DLD1 (cell line): ENCODE data around the gene SLC35F4.
"Not testable (repeated sequence)": the region's sequence is repeated elsewhere in the genome, so short reads cannot be mapped to it uniquely, and the experiment has no call there.

Experiments
- in situ Hi-C: cut with HindIII; loops from 2 replicates; pipeline ENCODE4 v1.10.0; 2017; ENCODE audit warnings: low sequenced_read_pairs

The SLC35F4 gene

DNA sequence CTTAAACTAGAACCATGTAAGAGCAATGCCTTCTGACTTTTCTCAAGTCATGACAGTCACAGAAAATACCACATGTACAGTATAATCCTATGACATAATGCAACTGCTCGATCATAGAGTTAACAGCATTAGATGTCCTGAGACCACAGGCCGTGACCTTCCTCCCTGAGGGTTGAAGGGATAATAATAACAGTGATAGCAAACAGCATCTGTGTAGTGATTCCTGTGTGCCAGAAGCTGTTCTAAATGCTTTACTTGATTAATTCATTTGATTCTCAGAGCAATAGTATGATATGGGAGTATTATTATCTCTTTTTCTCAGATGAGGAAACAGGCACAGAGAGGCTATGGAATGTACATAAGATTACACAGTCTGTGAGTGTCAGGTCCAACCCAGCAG, 53.2 kb downstream of the SLC35F4 start:
- in situ Hi-C loops: no loop called here

DNA sequence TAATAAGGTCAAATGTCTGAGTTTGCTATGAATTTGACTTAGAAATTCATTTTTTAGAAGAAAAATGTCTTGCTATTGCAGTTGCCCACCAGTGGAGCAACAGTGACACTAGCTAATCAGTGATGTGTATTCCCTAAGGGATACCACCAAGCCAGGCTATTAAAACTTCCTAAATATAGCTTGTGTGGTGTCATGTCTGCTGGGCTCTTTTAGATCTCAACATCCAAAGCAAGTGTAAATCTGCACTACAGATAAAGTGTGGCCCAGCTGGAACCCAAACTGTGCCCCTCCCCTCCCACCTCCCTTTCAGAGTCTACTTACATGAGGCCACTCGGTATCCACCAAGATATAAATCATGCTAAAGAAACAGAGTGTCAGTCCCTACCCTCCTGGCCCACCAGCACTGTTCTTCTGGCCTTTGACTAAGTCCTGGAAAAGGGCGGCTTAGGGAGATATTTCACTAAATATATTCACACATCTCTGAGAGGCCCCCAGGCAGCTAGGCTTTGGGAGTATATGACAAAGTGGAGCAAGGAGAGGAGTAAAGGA, 53.8 kb downstream of the SLC35F4 start:
- in situ Hi-C loops: no loop called here

DNA sequence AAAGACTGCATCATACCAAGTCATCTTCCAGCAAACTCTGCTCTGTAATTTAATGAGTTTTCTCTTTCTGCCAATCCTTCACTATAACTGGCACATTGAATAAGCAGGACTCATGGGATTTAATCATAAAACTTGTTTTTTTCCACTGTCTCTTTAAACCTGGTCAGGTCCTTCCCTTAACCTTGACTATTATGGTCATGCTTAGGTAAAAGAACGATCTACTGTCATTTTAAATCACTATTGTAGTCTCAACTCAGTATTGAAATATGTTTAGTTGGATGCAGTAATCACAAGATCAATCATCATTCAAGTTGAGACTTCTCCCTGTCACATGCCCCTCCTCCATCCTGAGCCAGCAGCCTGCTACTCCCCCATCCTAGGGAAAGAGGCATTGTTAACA, 56.1 kb downstream of the SLC35F4 start:
- in situ Hi-C loops: no loop called here

DNA sequence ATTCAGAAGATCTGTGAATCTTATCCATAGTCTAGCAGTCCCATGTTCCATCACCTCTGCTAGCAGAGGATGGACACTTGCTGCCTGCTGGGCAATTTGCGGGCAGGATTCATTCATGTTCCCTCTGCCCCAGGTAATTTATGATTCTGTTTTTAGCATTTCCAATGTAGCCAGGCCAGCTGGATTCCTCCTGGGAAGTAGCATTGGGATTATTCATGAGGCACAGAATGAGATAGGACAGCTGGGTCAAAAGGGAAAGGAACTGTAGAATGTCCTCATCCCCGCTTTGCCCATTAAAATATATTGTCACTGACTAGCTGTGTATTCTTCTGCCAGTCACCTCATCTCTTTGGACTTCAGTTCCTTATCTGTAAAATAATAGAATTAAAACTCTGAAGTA, 68.7 kb downstream of the SLC35F4 start:
- in situ Hi-C loops: no loop called here

DNA sequence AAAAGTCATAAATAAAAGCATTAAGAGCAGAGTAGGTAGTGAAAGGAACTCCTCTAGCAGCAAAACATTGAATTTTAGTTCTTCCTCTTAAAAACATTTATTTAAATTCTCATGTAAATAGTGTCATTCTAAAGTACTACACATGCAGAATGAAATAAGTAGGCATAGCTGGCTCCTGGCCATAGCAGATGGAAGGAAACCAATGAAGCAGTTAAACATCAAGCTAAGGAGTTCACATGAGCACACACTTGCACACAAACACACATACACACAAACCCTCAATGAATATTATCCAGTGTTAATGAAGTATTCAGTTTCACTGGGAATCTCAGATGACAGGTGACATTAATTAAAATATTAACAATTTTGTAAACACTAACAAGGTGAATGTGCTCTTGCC, 69.3 kb downstream of the SLC35F4 start:
- in situ Hi-C loops: no loop called here

DNA sequence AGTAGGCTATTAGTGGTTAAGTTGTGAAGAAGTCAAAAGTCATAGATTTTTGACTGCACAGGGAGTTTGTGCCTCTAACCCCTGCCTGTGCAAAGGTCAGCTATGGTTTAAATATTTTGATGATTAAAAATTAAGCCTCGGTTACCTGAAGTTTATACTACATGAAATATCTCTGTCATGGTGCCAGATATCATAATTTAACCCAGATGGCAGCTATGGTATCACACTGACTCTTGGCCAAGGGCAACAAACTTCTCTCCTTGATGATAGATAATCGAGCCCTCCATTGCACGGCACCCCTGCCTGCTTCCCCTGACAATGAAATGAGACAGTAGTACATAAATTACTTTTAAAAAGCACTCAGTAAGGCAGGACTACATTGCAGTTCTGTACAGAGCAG, 80.8 kb downstream of the SLC35F4 start:
- in situ Hi-C loops: no loop called here

DNA sequence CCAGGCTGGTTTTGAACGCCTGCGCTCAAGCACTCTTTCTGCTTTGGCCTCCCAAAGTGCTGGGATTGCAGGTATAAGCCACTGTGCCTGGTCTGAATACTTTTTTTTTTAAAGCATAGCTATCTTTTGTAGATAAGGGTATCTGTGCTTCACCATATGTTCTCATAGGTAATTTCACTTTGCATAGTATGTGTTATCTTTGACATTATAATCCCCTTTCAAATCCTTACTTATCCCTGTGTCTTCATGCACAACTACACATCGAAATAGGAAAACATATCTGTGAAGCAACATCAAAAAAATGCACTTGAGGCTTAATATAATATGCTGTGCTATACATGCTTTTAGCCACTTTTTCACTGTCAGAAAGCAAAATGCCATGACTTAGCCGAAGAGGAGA, 94.1 kb downstream of the SLC35F4 start:
- in situ Hi-C loops: no loop called here

DNA sequence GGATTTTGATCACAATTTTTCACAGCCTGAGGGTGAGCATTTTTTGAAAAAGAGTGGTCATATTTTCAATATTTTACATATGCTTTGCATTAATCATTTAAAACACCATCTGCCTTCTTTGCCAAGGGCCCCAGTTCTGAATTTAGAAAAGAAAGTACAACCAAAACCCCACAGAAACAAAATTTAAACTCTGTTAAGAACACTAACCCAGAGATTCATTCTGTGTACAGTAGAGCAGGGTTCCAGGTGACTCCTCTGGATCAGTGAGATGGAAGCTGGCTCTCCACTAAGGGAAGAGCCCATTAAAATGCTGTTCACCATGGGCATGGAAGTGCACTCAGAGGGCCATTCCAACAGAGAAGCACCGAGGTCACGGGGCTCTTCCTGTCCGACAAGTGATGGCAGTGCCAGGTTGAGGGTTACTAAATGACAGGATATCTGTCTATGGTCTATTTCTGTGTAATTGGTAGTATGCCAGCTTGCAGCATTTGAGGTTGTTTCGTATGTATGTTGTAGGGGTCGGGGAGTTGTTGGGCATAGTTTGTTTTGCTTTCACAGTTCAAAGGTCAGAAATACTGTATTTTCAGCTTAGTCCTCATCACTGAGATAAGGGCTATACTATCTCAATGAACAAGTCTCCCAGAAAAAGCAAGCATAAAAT, 95.9 kb downstream of the SLC35F4 start:
- in situ Hi-C loops: no loop called here

DNA sequence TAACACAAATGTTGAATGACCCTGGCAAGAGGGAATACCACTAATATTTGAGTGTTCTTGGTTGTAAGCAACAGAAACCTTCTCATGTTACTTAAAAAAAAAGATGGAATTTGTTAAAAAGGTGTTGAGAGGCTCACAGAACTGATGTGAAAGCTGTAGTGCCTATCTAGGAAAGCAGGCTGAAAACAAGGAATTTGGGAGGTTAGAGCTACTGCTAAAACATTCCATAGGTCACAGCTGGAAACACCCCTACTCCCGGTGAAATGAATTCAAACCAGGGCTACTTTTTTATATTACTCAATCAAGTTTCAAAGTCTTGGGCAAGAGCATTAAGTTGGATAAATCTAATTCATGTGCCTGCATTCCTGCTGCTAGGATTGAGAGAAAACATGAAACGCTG, 104.1 kb downstream of the SLC35F4 start:
- in situ Hi-C loops: no loop called here

DNA sequence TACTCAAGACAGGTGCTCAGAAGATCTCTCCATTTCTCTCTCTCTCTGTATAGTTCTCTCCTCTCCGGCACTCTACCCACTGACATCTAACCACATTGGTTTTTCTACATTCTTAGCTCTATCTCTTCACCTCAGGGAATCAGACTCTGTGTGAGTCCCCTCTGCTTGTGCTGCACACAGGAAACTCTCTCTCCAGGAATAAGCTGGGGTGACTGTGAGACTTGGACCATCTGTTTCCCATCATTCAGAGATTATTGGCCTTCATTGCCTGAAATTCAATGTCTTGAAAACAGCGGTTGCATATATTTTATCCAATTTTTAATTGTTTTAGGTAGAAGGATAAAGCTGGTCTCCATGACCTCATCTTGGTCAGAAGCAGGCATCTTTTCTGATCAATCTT, 105.0 kb downstream of the SLC35F4 start:
- in situ Hi-C loops: no loop called here

DNA sequence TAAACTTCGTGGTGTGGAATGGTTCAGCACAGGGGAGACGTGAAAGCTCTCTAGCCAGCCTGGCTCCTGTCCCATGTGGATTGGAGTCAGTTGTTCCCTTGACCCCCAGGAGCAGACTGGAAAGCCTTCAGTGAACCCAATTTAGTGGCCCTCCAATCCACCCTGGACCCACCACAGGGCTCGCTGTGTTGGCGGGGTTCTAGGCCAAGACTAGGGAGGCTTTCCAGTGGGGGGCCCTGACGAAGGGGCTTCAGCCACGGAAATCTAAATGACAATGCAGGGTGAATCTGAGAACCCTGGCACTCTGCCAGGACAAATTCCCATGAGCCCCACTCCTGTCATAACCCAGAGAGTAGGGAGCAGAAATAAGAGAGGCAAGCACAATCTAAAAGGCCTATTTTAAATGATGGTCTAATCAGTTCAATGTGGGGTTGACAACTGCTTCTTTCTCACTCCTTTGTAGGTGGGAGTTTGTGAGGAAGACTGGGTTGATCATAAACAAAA, 110.8 kb downstream of the SLC35F4 start:
- in situ Hi-C loops: no loop called here

DNA sequence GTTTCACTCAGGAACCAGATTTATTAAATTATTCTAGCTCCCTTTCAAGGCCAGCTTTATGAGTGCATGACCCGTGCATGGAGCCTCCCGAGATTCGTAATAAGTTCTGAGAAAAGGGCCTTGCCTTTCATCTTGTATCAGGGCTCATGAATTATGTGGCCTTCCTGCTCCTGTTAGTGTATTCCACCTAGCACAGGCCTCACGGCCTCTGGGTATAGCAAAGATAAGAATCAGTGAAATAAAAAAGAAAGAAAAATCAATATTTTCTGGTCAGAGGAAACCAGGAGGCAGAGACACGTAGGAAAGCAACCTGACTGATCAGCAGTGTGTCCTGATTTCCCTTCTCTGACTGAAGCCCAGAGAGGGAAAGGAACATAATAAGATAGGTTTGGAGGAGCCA, 111.4 kb downstream of the SLC35F4 start:
- in situ Hi-C loops: no loop called here

DNA sequence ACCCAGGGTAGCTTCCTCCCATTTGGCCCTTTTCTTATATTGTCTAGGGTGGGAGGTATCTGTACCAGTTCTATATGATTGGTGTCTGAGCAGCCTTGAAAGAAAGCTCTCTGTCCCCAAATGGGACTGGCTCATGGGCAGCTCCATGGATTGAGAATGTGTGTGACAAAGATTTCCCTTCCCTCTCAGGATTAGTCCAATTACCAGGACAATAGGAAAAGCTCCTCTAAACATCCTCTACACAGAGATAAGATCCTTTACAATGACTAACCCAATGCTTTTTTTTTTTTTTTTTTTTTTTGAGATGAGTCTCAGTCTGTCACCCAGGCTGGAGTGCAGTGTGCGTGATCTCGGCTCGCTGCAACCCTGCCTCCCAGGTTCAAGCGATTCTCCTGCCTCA, 112.1 kb downstream of the SLC35F4 start:
- in situ Hi-C loops: no loop called here

DNA sequence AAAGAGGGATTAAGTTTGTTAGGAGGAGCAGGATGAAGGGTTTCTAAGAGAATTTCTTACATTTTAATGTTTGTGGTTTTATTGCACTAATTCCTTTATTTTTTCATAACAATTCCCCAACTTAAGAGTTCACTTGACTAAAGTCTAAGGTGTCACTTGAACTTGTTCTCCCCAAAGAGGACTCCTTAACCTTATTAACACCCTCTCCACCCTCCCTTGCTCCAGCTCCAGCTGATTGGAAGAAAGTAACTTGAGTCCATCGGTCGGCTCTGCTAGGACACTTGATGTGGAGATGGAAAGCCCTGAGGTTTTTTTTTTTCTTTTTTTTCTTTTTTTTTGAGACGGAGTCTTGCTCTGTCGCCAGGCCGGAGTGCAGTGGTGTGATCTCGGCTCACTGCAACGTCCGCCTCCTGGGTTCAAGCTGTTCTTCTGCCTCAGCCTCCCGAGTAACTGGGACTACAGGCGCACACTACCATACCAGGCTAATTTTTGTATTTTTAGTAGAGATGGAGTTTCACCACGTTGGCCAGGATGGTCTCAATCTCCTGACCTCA, 113.7 kb downstream of the SLC35F4 start:
- in situ Hi-C loops: not testable (repeated sequence)

DNA sequence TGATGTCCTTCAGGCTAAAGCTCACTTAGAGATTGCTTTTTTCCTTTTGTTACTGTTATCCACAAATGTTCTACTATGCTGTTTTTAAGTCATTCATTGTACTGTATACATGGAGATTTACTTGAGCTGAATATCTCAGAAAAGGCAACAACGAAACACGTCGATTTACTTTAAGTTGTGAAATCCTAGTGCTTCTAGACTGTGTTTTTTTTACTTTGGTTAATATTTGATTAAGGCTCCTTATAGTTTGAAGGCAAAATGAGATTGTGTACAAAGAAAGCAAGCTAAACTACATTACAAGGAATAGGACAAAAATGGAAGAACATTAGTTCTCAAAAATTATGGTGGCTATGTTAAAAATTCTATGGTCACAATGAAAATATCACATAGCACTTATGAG, 114.5 kb downstream of the SLC35F4 start:
- in situ Hi-C loops: no loop called here

DNA sequence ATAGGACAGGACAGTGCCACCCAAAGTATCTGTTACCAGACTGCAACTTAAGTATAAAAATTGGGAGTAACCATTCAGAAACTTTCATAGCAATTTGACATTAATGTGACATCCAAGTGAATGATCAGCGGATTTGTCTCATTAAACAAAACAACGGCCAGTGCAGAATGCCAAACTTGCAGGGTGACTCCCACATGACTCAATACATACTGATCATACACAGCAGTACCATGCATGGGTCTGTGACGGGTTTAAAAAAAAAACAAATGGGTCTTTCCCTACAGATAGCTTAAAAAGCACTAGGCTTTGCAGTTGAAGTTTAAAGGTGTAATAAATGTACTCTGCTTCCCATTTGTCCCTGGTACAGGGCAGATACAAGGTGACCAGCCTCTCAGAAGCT, 116.6 kb downstream of the SLC35F4 start:
- in situ Hi-C loops: no loop called here

DNA sequence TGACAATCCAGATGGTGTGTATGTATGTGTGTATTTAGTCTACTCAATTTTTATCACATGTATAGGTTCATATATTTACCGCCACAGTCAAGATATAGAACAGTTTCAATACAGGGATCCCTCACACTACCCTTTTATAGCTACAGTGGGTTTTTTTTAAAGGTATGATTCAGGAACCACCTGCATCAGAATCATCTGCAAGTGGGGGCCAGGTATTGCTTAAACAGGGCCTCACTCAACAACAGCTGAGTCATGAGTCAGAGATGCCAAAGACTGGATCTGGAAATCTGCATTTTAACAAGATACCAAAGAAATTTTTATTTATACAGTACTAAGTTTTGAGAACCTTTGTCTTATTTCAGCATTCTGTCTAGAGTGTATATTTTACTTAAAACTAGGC, 117.6 kb downstream of the SLC35F4 start:
- in situ Hi-C loops: no loop called here

DNA sequence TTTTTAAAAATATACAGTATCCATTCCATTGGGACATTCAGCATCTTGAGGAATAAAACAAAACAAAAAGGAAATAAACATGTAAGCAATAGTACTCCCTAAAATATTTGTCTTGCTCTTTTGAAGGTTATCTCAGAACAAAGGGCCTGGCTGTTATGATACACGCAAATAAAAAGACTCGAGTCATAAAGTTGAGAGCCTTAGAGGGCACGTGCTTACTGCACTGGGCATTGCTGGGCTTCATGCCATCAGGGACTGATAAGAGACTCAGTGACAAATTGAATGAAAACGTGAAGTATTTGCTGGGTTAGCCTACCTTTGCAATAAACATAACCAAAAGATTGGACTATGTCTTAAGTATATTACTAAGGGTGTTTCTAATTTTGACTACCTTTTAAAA, 118.9 kb downstream of the SLC35F4 start:
- in situ Hi-C loops: no loop called here

DNA sequence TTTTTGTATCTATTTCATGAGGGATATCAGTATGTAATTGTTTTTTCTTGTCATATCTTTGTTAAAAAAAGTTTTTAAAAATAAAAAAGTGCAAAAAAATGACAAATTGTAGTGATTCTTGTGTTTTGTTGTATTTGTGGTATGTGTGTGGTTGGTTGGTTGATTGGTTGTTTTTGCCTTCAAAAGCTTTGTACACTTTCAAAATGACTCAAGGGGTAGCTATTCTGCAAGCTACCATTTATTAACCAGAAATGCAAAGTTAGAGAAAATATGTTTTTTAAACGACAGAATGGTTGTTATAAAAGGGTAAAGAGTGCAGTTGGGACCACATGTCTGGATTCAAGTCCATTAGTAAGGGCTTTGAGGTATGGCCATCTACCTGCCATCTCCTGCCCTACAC, 119.3 kb downstream of the SLC35F4 start:
- in situ Hi-C loops: no loop called here

DNA sequence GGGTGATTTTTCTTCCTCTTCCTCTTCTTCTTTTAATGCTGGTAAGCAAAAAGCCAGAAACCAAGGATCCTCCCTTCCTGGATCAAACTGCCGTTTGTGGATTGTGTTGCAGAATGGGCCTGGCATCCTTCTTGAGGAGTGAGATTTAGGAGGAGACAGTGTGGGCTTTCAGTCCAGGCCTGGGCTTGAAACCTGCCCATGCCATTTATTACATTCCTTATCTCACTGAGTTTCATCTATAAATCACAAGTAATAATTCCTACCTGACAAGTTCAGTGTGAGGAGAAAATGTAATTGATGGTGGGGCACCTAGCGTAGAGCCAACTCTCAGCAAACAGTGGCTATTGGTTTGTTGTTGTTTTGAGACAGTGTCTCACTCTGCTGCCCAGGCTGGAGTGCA, 126.4 kb downstream of the SLC35F4 start:
- in situ Hi-C loops: loop anchor here (10.0 kb wide), 1 partner anchor 125 kb away; the partner anchor contains the start of gene SLC35F4

DNA sequence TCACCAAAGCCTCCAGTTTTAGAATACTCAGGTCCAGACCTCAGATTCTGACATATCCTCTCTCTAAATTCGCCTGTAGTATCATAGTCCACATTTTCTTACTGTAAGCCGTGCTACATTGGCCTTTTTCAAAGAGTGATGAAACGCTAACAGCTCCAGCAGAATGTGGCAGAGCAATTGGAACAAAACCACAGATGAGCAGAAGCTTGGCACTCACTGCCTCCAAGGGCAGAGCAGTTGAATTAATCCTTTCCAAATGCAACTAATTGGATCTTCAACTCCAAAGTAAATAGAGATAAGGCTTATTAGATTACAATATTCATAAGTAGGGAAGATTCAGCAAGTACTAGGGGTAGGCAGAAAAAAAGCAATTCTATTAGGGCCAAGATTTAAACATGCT, 128.3 kb downstream of the SLC35F4 start:
- in situ Hi-C loops: loop anchor here (10.0 kb wide), 1 partner anchor 127 kb away; the partner anchor contains the start of gene SLC35F4

DNA sequence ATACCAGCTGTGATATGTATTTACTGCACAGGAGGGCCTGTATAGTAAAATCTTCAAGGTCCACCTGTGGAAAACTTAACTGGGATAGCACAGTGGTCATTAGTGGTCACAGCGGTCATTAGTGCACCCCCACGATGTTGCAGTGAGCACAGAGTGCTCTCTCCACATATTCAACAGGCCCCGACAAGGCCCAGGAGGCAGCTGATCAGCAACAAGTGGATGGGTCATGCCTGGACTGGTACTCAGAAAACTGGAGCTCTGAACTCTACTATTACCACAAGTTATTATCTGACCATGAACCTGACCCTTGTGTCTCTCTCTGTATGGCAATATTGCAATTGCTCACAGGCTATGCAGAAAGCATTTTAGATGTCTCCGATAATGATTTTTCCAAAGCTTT, 129.5 kb downstream of the SLC35F4 start:
- in situ Hi-C loops: loop anchor here (10.0 kb wide), 1 partner anchor 128 kb away; the partner anchor contains the start of gene SLC35F4
